ENCODE measurements around the gene TMEM88. TPM values are rescaled to one million over a fixed set of nuclear protein-coding genes. Genes with fewer than 3 reads are reported as not detected.
A peak's percentile ranks its signal among the peaks of the same experiment; 100 is the strongest.

TMEM88 gene
- total RNA-seq, 1 donor from 2014 or later: 1.7 TPM

GRCh38 chr17:7833011-7833794 is 21.7 kb upstream of the TMEM88 start:
- ATAC-seq: no peak

- ATAC-seq: peak; percentile 72
These were observed 20.9 kb upstream of the TMEM88 start, which contains the start of gene KDM6B for GRCh38 chr17:7833795-7834541. KDM6B (plus strand) TSS chr17:7834217; CDS start chr17:7845555, 11,338 bp downstream.

GRCh38 chr17:7834542-7834956 is 20.3 kb upstream of the TMEM88 start:
- ATAC-seq: peak; percentile 0

- ATAC-seq: peak; percentile 74
These were observed 19.7 kb upstream of the TMEM88 start for GRCh38 chr17:7834957-7835813.

- peak; percentile 3 for ATAC-seq
These were observed 18.9 kb upstream of the TMEM88 start for GRCh38 chr17:7835814-7836595.

GRCh38 chr17:7836596-7837407 is 18.1 kb upstream of the TMEM88 start:
- peak; percentile 33 for ATAC-seq

GRCh38 chr17:7837408-7838088 is 17.3 kb upstream of the TMEM88 start:
- ATAC-seq: no peak

- ATAC-seq: no peak
These were observed 16.5 kb upstream of the TMEM88 start for GRCh38 chr17:7838090-7839075.

GRCh38 chr17:7839190-7839875 is 15.5 kb upstream of the TMEM88 start:
- no peak for ATAC-seq

GRCh38 chr17:7839876-7840261 is 15.0 kb upstream of the TMEM88 start:
- no peak for ATAC-seq

- no peak for ATAC-seq
These were observed 14.4 kb upstream of the TMEM88 start for GRCh38 chr17:7840441-7840840.

- no peak for ATAC-seq
These were observed 14.0 kb upstream of the TMEM88 start for GRCh38 chr17:7840875-7841274.

- peak; percentile 64 for ATAC-seq
These were observed 13.4 kb upstream of the TMEM88 start for GRCh38 chr17:7841396-7841914.

- peak; percentile 52 for ATAC-seq
These were observed 12.9 kb upstream of the TMEM88 start for GRCh38 chr17:7841915-7842379.

- ATAC-seq: peak; percentile 24
These were observed 12.2 kb upstream of the TMEM88 start for GRCh38 chr17:7842380-7843256.

GRCh38 chr17:7843257-7843535 is 11.7 kb upstream of the TMEM88 start:
- ATAC-seq: no peak

GRCh38 chr17:7843536-7844291 is 11.2 kb upstream of the TMEM88 start:
- ATAC-seq: peak; percentile 48

All from esophagus mucosa (tissue), 1 donor.